SW480 (cell line): Measurements from ENCODE around the gene RNF208.

Source experiments
- DNase-seq: peaks from one replicate; pipeline ENCODE4 v3.0.0-alpha.2; 2016; ENCODE audit warnings: low spot score

The RNF208 gene

GRCh38 chr9:137214620-137215019 lies 7.4 kb downstream of the RNF208 start:
- no peak for DNase-seq

GRCh38 chr9:137213160-137214060 lies 8.6 kb downstream of the RNF208 start:
- no peak for DNase-seq

GRCh38 chr9:137212520-137212919 lies 9.5 kb downstream of the RNF208 start:
- no peak for DNase-seq

GRCh38 chr9:137211532-137211931 lies 10.5 kb downstream of the RNF208 start:
- DNase-seq: no peak

- no peak for DNase-seq
Observed at GRCh38 chr9:137206602-137207001, 15.4 kb downstream of the RNF208 start.

GRCh38 chr9:137205126-137206069 lies 16.6 kb downstream of the RNF208 start, which contains the start of the genes NDOR1 and TMEM203:
NDOR1 (plus strand) TSS chr9:137205700; CDS start chr9:137205778, 78 bp downstream.
TMEM203 (minus strand) TSS chr9:137205648; CDS start chr9:137205414, 234 bp downstream.
- DNase-seq: peak; percentile 71

- no peak for DNase-seq
Observed at GRCh38 chr9:137204731-137205125, 17.3 kb downstream of the RNF208 start.

GRCh38 chr9:137202966-137203365 lies 19.1 kb downstream of the RNF208 start:
- no peak for DNase-seq

GRCh38 chr9:137201205-137201868 lies 20.7 kb downstream of the RNF208 start:
- DNase-seq: no peak

GRCh38 chr9:137200311-137201204 lies 21.5 kb downstream of the RNF208 start, which contains the start of gene TPRN:
TPRN (minus strand) TSS chr9:137200741; CDS start chr9:137200711, 30 bp downstream.
- DNase-seq: peak; percentile 98

- no peak for DNase-seq
Observed at GRCh38 chr9:137199411-137200121, 22.5 kb downstream of the RNF208 start.

- no peak for DNase-seq
Observed at GRCh38 chr9:137198902-137199283, 23.1 kb downstream of the RNF208 start.

GRCh38 chr9:137198051-137198901 lies 23.8 kb downstream of the RNF208 start:
- peak; percentile 42 for DNase-seq

- no peak for DNase-seq
Observed at GRCh38 chr9:137195525-137196220, 26.4 kb downstream of the RNF208 start.

- DNase-seq: no peak
Observed at GRCh38 chr9:137194909-137195308, 27.1 kb downstream of the RNF208 start.

GRCh38 chr9:137194388-137194787 lies 27.7 kb downstream of the RNF208 start:
- no peak for DNase-seq

- DNase-seq: no peak
Observed at GRCh38 chr9:137193771-137194170, 28.3 kb downstream of the RNF208 start.

GRCh38 chr9:137192859-137193258 lies 29.2 kb downstream of the RNF208 start:
- no peak for DNase-seq

- DNase-seq: no peak
Observed at GRCh38 chr9:137192448-137192780, 29.6 kb downstream of the RNF208 start.
